Thymus (tissue), 11 donors: ENCODE measurements around the gene DEFB128. TPM values are rescaled to one million over a fixed set of nuclear protein-coding genes. Genes with fewer than 3 reads are reported as not detected.
"Not testable (repeated sequence)": the region's sequence is repeated elsewhere in the genome, so short reads cannot be mapped to it uniquely, and the experiment has no call there.

ENCODE experiments used
- DNase-seq, 9 donors: peaks; one replicate each; pipeline ENCODE4 v3.0.0-alpha.2; 2013; ENCODE audit warnings: low spot score in 9 of 9, low read depth in 6 of 9, missing footprints in 1 of 9
- H3K27ac ChIP-seq, 2 donors: one replicate each; pipeline ENCODE4 v1.5.1; 2013; ENCODE audit warnings: control low read depth in 1 of 2, low read depth in 1 of 2, low read length in 1 of 2, mild to moderate bottlenecking in 1 of 2, moderate library complexity in 1 of 2
- H3K27me3 ChIP-seq, 2 donors: one replicate each; pipeline ENCODE4 v1.5.1; 2013; ENCODE audit warnings: low read length in 1 of 2; ENCODE audit not compliant: control insufficient read depth in 2 of 2, insufficient read depth in 1 of 2
- H3K36me3 ChIP-seq, 2 donors: one replicate each; pipeline ENCODE4 v1.5.1; 2013; ENCODE audit warnings: low read length in 1 of 2, mild to moderate bottlenecking in 1 of 2, moderate library complexity in 1 of 2; ENCODE audit not compliant: control insufficient read depth in 2 of 2, insufficient read depth in 2 of 2
- H3K4me1 ChIP-seq, 2 donors: one replicate each; pipeline ENCODE4 v1.5.1; 2013; ENCODE audit warnings: low read length in 2 of 2; ENCODE audit not compliant: control insufficient read depth in 2 of 2, insufficient read depth in 2 of 2
- H3K4me3 ChIP-seq, 2 donors: one replicate each; pipeline ENCODE4 v1.5.1; 2013; ENCODE audit warnings: low read length in 2 of 2, control low read depth in 1 of 2, mild to moderate bottlenecking in 1 of 2
- H3K9me3 ChIP-seq, 2 donors: one replicate each; pipeline ENCODE4 v1.5.1; 2013; ENCODE audit warnings: low read length in 1 of 2, mild to moderate bottlenecking in 1 of 2; ENCODE audit not compliant: control insufficient read depth in 2 of 2, insufficient read depth in 1 of 2
- WGBS: extraction: QIAGEN DNeasy Blood & Tissue Kit; methylation state at CpG from one replicate; pipeline ENCODE4 v1.1.7; 2013; 5-methylcytosine and 5-hydroxymethylcytosine counted together
- polyA plus RNA-seq: library from polyadenylated mRNA; stranded (reverse); fragments of 200-250 nt; gene quantifications from one replicate; pipeline ENCODE4 v1.2.3, GENCODE V29; 2013
- total RNA-seq: library from RNA; stranded (reverse); fragments of 120-200 nt; gene quantifications from one replicate; pipeline ENCODE4 v1.2.4, GENCODE V29; 2013
- donor health status: healthy.

The DEFB128 gene
- total and polyA plus RNA-seq, 2 donors = not detected

DNA sequence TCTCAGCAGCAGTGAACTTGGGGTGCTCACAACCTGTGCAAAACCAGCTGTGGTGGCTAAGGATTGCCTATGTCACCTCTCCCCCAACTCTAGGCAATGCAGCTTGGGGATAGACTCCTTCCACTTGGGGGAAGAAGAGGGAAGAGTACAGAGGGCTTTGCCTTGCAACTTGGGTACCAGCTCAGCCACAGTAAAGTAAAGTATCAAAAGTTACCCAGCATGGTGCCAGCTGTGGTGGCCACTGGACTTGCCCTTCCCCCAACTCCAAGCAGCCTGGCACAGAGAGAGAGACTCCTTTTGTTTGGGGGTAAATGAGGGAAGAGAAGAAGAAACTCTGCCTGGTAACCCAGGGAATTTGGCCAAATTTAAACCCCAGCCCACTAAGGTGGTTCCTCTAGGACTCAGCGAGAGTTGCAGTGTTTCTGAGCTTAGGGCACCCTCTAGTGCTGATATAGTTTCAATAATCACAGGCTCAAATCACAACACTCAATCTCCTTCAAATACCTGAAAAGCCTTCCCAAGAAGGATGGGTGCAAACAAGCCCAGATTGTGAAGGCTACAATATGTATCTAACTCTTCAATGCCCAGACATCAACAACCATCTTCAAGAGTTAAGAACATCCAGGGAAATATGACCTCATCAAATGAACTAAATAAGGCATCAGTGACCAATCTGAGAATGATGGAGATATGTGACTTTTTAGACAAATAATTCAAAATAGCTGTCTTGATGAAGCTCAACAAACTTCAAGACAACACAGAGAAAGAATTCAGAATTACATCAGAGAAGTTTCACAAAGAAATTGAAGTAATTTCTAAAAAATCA, 30.0 kb upstream of the DEFB128 start:
- Histone ChIP-seq H3K9me3 (no peaks in the 10 kb centered on the region), H3K36me3 (no peaks in the 10 kb centered on the region)
- 2% methylated on average over 1 of the region's 1 CpG for WGBS

DNA sequence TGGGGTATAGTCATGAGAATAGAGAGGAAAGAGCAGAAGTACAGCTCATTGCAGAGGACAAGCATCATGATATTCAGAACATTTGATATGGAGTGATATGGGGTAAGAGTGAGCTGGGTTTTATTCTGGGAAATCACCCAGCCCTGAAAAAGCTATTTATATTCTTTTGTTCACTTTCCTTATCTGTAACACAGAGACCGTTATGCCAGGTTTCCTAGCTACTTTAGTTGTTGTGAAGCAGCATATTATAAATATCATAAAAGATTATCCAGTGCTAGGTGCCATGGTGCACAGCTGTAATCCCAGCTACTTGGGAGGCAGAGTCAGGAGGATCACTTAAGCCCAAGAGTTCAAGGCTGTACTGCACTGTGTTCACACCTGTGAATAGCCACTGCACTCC, 27.8 kb upstream of the DEFB128 start:
- H3K27ac ChIP-seq = no peak overlapping the region
- 95% methylated on average over 1 of the region's 1 CpG for WGBS
- no peaks in the 10 kb centered on the region for H3K36me3 ChIP-seq

More for the DNA sequence above, 30.0 kb upstream of the DEFB128 start:
- Histone ChIP-seq H3K27ac (no peak overlapping the region), H3K27me3 (no peaks in the 10 kb centered on the region), H3K4me3 (no peak overlapping the region), H3K4me1 (no peaks in the 10 kb centered on the region)
- DNase-seq = peak in 1 of 9 donors; percentile 10

DNA sequence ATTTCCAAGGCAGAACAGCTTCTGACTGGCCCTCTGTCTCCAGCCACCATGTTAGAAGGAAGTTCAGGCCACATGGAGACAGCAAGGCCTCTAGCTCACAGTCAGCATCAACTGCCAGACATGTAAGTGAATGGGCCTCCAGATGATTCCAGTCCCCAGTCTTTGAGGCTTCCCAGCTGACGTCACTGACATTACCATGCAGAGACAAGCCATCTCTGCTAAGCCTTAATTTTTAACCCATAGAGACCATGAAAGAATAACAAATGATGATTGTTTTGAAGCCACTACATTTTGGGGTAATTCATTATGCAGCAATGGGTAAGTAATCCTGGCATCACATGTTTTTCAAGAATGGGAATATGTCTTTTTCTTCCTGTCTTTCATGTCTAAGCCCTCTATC, 26.3 kb upstream of the DEFB128 start:
- no peaks in the 10 kb centered on the region for H3K36me3 ChIP-seq
- no peaks in the 10 kb centered on the region for H3K9me3 ChIP-seq
- peaks cover 0 to 1% of the 10 kb centered on the region in 2 donors for H3K27me3 ChIP-seq
- H3K27ac ChIP-seq = no peak overlapping the region
- H3K4me1 ChIP-seq = no peaks in the 10 kb centered on the region
- DNase-seq = no peak
- H3K4me3 ChIP-seq = no peak overlapping the region
- WGBS = 95% methylated on average over 1 of the region's 1 CpG

More for the DNA sequence above, 27.8 kb upstream of the DEFB128 start:
- no peak for DNase-seq
- Histone ChIP-seq H3K27me3 (no peaks in the 10 kb centered on the region), H3K4me3 (no peak overlapping the region), H3K4me1 (no peaks in the 10 kb centered on the region), H3K9me3 (no peaks in the 10 kb centered on the region)

DNA sequence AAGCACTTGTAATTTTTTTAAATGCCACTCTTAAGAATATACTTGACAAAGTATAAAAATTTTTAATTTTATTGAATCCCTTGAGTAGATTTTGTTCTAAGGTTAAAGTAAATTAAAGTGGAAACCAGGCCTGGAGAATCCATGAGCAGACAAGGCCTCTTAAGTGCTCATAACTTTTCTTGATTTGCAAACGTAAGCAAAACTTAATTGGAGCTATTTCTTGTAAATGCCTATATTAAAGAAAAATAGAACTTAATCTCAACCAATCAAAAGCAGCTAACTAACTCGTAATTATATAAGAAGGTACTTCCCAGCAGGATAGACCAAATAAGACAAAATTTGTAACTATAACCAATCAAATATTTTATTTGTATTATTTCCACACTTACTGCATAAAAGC, 24.9 kb upstream of the DEFB128 start:
- no peaks in the 10 kb centered on the region for H3K36me3 ChIP-seq
- DNase-seq = no peak
- H3K27ac ChIP-seq = no peak overlapping the region
- H3K9me3 ChIP-seq = no peaks in the 10 kb centered on the region
- H3K27me3 ChIP-seq = peaks cover 0 to 2% of the 10 kb centered on the region in 2 donors
- WGBS = 96% methylated on average over 2 of the region's 2 CpGs
- H3K4me3 ChIP-seq = no peak overlapping the region
- H3K4me1 ChIP-seq = no peaks in the 10 kb centered on the region

DNA sequence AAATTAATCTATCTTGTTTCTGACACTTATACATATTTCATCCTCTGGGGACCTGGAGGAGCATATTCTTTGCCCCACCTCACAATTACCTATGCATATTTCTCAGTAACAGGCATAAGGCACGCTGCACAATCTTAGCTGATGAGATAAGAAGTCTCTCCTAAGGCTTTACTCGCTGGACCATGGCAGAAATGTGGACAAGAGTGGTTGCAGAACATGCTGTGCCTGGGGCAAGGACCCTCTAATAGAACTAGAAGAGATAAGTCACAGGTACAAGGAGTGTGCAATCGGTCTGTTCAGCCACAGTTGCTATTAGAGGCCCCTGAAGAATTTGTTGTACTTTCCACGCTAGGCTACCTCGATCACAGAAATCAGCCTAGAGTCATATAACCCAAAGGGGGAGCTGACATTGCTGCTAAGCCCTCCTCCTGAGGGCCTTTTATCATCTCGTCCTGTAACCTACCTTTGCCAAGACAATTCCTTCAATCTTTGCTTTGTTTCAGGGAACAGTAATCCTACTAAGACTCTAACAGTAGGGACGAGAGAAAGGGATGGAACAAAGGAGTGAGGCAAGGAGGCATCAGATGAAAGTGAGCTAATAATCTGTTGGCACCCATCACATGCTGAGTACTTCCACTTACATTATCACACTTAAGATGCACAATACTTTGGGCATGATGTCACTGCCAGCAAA, 21.4 kb upstream of the DEFB128 start:
- no peak for DNase-seq
- Histone ChIP-seq H3K27ac (no peak overlapping the region), H3K4me1 (no peaks in the 10 kb centered on the region), H3K9me3 (no peaks in the 10 kb centered on the region), H3K4me3 (no peak overlapping the region), H3K27me3 (peaks cover 0 to 2% of the 10 kb centered on the region in 2 donors), H3K36me3 (no peaks in the 10 kb centered on the region)
- WGBS = 82% methylated on average over 7 of the region's 7 CpGs

DNA sequence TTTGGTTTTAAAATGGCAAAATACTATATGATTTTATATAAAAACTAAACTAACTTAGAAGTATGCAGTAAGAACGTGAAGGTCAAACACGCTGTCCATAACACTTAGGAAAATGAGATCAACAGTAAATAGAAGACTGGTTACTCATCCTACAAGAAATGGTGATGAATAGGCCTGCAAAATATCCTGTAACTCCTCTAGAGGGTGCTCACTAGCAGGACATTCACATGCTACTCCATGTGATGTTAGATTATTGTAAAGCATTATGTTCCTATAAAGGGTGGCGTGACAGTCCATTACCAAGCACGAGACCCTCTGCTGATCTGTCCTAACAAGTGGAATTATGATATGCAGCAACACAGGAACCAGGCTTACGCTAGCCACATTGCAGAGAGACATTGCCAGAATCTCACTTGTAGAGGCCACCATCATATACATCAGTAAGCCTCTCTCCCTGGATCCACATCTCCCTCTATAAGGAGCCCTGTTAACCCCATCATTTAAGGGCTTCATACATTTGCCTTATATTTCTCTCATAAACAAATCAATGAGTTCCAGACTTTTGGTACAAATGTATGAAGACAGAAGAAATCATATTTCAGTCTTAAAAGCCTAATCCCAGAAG, 19.5 kb upstream of the DEFB128 start:
- Histone ChIP-seq H3K4me3 (no peak overlapping the region), H3K27me3 (peaks cover 0 to 2% of the 10 kb centered on the region in 2 donors), H3K4me1 (no peaks in the 10 kb centered on the region), H3K36me3 (no peaks in the 10 kb centered on the region), H3K27ac (no peak overlapping the region), H3K9me3 (no peaks in the 10 kb centered on the region)
- peak in 8 of 9 donors; percentile 9 to 59 (median 24) for DNase-seq
- 42% methylated on average over 5 of the region's 5 CpGs for WGBS

DNA sequence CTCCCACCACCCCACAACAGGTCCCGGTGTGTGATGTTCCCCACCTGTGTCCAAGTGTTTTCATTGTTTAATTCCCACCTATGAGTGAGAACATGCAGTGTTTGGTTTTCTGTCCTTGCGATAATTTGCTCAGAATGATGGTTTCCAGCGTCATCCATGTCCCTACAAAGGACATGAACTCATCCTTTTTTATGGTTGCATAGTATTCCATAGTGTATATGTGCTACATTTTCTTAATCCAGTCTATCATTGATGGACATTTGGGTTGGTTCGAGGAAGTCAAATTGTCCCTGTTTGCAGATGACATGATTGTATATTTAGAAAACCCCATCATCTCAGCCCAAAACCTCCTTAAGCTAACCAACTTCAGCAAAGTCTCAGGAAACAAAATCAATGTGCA, 14.1 kb upstream of the DEFB128 start:
- H3K4me3 ChIP-seq, H3K27me3 ChIP-seq, H3K27ac ChIP-seq, DNase-seq, H3K4me1 ChIP-seq, H3K9me3 ChIP-seq, H3K36me3 ChIP-seq: not testable (repeated sequence)
- 78% methylated on average over 4 of the region's 4 CpGs for WGBS

DNA sequence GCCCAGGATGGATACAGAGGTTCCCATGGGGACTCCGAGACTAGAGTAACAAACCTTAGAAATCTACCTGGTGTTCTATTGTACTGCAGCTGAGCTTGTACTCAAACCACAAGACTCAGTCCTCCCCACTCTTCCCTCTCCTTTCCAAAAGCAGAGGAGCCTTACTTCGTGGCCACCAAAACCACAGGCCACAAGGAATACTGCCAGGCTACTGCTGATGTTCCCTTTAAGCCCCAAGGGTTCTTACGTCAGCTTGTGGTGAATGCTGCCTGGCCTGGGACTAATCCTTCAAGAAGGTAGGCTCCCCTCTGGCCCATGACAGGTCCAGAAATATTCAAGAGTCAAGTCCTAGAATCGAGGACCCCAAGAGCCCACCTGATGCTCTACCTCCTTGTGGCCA, 10.5 kb upstream of the DEFB128 start:
- Histone ChIP-seq H3K36me3 (no peaks in the 10 kb centered on the region), H3K9me3 (no peaks in the 10 kb centered on the region), H3K4me1 (no peaks in the 10 kb centered on the region), H3K27ac (no peak overlapping the region), H3K4me3 (no peak overlapping the region), H3K27me3 (no peaks in the 10 kb centered on the region)
- WGBS = 47% methylated on average over 4 of the region's 4 CpGs
- no peak for DNase-seq

DNA sequence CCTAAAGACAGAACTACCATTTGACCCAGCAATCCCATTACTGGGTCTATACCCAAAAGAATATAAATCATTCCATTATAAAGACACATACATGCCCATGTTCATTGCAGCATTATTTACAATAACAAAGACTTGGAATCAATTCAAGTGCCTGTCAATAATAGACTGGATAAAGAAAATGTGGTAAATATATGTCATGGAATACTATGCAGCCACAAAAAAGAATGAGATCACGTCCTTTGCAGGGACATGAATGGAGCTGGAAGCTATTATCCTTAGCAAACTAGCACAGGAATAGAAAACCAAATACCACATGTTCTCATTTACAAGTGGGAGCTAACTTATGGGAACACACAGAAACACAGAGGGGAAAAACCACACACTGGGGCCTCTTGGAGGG, 8.7 kb upstream of the DEFB128 start:
- no peak for DNase-seq
- Histone ChIP-seq H3K4me1 (no peaks in the 10 kb centered on the region), H3K36me3 (no peaks in the 10 kb centered on the region), H3K27me3 (no peaks in the 10 kb centered on the region), H3K27ac (no peak overlapping the region), H3K4me3 (no peak overlapping the region), H3K9me3 (no peaks in the 10 kb centered on the region)
- 88% methylated on average over 1 of the region's 1 CpG for WGBS
